A549 (cell line): ENCODE results near the gene AMMECR1.

Experiments used
- CBX2 ChIP-seq: fragments of 200-600 bp; sonication (generic); IDR thresholded peaks from 2 replicates; pipeline ENCODE4 v1.6.1; 2016; ENCODE audit warnings: low read depth, mild to moderate bottlenecking, borderline replicate concordance
- CTCF ChIP-seq: fragments of >200 bp; sonication (Bioruptor Twin); formaldehyde crosslinking; IDR thresholded peaks from 3 replicates; pipeline ENCODE4 v1.5.1; 2016
- EP300 ChIP-seq, 2 experiments: fragments of >200 bp; sonication (Bioruptor Twin); formaldehyde crosslinking; IDR thresholded peaks; 2 replicates in 1 of 2; 3 replicates in 1 of 2; pipeline ENCODE4 v1.6.1; 2016 to 2017
- HDAC2 ChIP-seq: fragments of 200-600 bp; sonication (generic); IDR thresholded peaks from 2 replicates; pipeline ENCODE4 v1.6.1; 2016
- MAX ChIP-seq: IDR thresholded peaks from 2 replicates; pipeline ENCODE4 v1.6.1; 2012
- MAZ ChIP-seq: fragments of 150-350 bp; IDR thresholded peaks from 2 replicates; pipeline ENCODE4 v1.6.1; 2014; ENCODE audit warnings: antibody characterized with exemption, low read depth, low read length, borderline replicate concordance
- POLR2A ChIP-seq: IDR thresholded peaks from 2 replicates; pipeline ENCODE4 v1.6.1; 2012; ENCODE audit warnings: mild to moderate bottlenecking, low read length
- POLR2AphosphoS2 ChIP-seq: conservative IDR thresholded peaks from 2 replicates; pipeline ENCODE4 v1.6.1; 2012; ENCODE audit warnings: low read length, improper control_type of control experiment, inconsistent platforms
- REST ChIP-seq: fragments of 200-600 bp; sonication (generic); IDR thresholded peaks from 2 replicates; pipeline ENCODE4 v1.6.1; 2016; ENCODE audit warnings: antibody characterized with exemption, mild to moderate bottlenecking, moderate library complexity
- RFX5 ChIP-seq: fragments of 450-650 bp; IDR thresholded peaks from 2 replicates; pipeline ENCODE4 v1.7.1; 2014; ENCODE audit warnings: antibody characterized with exemption, mild to moderate bottlenecking, moderate library complexity
- SMC3 ChIP-seq: fragments of >200 bp; sonication (Bioruptor Twin); formaldehyde crosslinking; IDR thresholded peaks from 3 replicates; pipeline ENCODE4 v1.6.1; 2018; ENCODE audit warnings: inconsistent platforms
- SREBF2 ChIP-seq: fragments of 450-650 bp; IDR thresholded peaks from 2 replicates; pipeline ENCODE4 v1.6.1; 2014; ENCODE audit warnings: mild to moderate bottlenecking, moderate library complexity
- USF2 ChIP-seq: fragments of 450-650 bp; IDR thresholded peaks from 2 replicates; pipeline ENCODE4 v1.6.1; 2014; ENCODE audit warnings: antibody characterized with exemption

- TF ChIP-seq POLR2A (no peak), SREBF2 (no peak), USF2 (no peak), REST (no peak), CTCF (no peak), MAZ (no peak), POLR2AphosphoS2 (no peak), HDAC2 (no peak), EP300 (IDR thresholded peaks at IDR 0.05) (no peak), SMC3 (no peak), MAX (no peak), RFX5 (no peak), CBX2 (no peak)
Observed at GRCh38 chrX:110192516-110192915, 125.4 kb downstream of the AMMECR1 start.
